Kidney tubule cell (primary cell): Measurements from ENCODE around the gene HOXD11.

ENCODE experiments used
- DNase-seq: peaks from one replicate; pipeline ENCODE4 v3.0.0-alpha.2; 2018; ENCODE audit warnings: low spot score

Gene HOXD11

GRCh38 chr2:176105078-176105729, 1.9 kb upstream of the HOXD11 start:
- DNase-seq: no peak

GRCh38 chr2:176105730-176106580, 1.1 kb upstream of the HOXD11 start:
- no peak for DNase-seq

- DNase-seq: no peak
Observed at GRCh38 chr2:176107731-176108181, 676 bp downstream of the HOXD11 start.

GRCh38 chr2:176109192-176109901, 2.3 kb downstream of the HOXD11 start:
- DNase-seq: no peak

- no peak for DNase-seq
Observed at GRCh38 chr2:176109946-176110345, 2.9 kb downstream of the HOXD11 start.

GRCh38 chr2:176110415-176111308, 3.6 kb downstream of the HOXD11 start:
- DNase-seq: no peak

GRCh38 chr2:176111309-176111663, 4.2 kb downstream of the HOXD11 start:
- DNase-seq: peak; percentile 81

- no peak for DNase-seq
Observed at GRCh38 chr2:176111846-176112374, 4.8 kb downstream of the HOXD11 start.

GRCh38 chr2:176112375-176113302, 5.6 kb downstream of the HOXD11 start:
- DNase-seq: no peak

- DNase-seq: peak; percentile 58
Observed at GRCh38 chr2:176114120-176114929, 7.2 kb downstream of the HOXD11 start.

- DNase-seq: no peak
Observed at GRCh38 chr2:176114930-176115625, 8.0 kb downstream of the HOXD11 start.

GRCh38 chr2:176115883-176116813, 9.1 kb downstream of the HOXD11 start, which contains the start of gene HOXD10:
Gene HOXD10 (plus strand): TSS chr2:176116778. CDS start chr2:176116834, 56 bp downstream.
- DNase-seq: peak; percentile 93

GRCh38 chr2:176117162-176117822, 10.2 kb downstream of the HOXD11 start:
- peak; percentile 68 for DNase-seq

GRCh38 chr2:176117823-176118371, 10.8 kb downstream of the HOXD11 start:
- no peak for DNase-seq

- DNase-seq: peak; percentile 84
Observed at GRCh38 chr2:176118601-176119339, 11.7 kb downstream of the HOXD11 start.
